SIG-M5 treated with dmso at 0.1 percent for 504 hours (cell line): ENCODE measurements around the gene MORF4L1.

Experiments
- DNase-seq: peaks from one replicate; lab custom pipeline; 2025; ENCODE audit not compliant: unreplicated experiment; lab: John Stamatoyannopoulos, UW

The MORF4L1 gene

DNA sequence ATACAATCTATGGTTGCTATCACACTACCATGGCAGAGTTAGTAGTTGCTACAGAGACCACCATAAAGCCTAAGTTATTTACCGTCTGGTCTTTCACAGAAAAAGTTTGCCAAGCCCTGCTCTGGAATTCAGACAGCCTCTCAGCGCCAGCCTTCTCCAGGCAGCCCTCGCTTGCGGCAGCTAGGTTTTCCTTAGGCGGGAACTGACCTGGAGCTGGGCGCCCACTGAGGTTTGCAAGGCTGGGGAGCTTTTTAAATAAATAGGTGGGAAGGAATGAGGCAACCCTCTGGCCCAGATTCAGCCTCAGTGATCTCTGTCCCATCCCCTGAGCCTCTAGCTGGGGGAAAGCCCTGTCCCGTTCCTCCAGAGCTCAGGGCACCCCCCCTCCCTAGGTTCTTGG lies 71.0 kb downstream of the MORF4L1 start:
- DNase-seq, result no peak

DNA sequence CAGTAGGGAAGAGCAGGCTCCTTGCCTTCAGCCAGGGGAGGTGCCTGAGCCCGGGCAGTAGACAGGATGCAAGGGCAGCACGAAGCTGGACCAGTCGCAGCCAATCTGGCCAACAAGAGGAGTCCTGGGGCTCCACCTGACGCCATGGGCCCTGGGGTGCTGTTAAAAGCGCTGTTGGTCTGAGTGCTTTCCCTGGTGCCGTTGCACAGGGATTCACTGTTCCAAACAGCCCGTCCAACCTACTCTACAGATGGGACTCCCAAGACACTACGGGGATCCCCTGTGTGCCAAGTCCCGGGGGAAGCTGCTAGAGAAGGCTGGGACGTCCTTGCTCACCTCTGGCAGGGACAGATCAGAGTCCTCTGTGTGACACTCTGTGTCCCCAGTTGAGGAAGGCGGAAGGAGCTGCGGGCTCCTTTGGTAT lies 71.5 kb downstream of the MORF4L1 start:
- no peak for DNase-seq

DNA sequence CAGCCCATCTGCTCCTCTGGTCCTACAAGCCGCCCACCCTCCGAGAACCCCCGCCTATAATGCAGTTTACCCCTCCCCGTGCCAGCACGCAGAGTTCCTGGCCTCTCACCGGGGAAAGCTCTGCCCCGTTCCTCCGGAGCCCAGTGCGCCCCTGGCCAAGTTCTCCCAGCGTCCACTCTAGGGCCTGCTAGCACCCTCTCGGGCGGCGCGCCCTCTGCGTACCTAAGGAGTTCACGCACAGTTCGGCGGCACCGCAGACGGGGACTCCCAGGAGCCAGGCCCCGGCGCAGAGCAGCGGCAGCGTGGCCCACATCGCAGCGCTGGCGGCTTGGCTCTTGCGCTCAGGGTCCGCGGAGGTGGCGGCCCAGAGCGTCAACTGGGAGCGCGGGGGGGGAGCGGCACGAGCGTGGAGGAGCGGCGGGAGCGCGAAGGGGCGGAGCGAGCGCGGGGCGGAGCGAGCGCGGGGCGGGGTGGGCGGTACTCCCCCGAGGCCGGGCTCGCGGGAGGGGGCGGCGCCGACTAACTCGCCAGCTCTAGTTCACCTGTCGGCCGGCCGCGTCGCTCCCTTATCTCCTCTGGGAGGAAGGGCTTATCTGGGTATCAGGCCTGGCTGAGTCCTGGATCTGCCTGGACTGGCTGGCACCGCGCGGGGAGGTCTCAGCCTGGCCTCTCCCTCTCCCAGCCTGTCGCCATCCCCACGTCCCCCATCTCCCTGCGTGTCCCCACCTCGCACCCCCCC lies 72.1 kb downstream of the MORF4L1 start, which contains the start of gene CTSH:
Gene CTSH, minus strand, starts transcription at position 378 of the 739 bp plus-strand sequence. Its CDS starts 65 bp downstream, at position 313.
- peak; percentile 37 for DNase-seq

DNA sequence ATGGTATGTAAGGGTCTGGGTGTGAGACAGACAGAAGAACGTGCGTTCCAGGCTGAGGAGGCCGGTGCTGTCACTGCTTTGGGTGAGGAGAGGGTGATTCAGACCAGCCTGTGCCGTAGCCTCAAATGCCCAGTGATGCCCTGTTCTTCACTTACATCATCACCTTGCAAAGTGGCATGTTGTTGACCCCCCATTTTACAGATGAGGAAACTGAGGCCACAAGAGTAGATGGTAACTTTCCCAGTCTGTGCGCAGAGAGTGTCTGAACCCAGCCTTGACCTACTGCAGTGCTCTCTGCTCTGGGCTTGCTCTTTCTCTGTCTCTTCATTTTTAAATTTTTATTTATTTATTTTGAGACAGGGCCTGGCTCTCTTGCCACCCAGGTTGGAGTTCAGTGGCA lies 73.8 kb downstream of the MORF4L1 start:
- no peak for DNase-seq

DNA sequence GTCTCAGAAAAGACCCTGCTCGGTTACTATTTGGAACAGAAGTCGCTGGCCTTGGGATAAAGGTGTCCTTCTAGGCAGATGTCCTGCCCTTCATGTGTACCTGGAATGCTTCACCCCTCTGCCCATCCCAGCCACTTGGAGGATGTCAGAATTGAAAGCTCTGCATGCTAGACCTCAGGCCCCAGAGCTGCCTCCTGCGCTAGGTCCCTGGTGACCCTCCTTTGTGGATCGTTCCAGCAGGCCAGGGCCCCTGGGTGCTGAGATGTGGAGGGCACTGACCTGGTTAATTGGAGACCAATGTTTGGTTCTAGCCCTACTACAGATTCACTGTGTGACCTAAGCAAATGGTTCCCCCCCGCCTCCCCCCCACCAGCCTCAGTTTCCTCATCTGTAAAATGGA lies 74.8 kb downstream of the MORF4L1 start:
- no peak for DNase-seq
